Neural cell (in vitro differentiated cells): ENCODE data around the gene CPB1. TPM values are rescaled to one million over a fixed set of nuclear protein-coding genes. Genes with fewer than 3 reads are reported as not detected.

Source experiments
- H2AFZ ChIP-seq: fragments of 200-600, 300-800 bp; sonication (generic), shearing (Covaris generic); 2 replicates; pipeline ENCODE4 v1.6.0; 2014; ENCODE audit warnings: low read depth, mild to moderate bottlenecking, antibody characterized with exemption, low read length, moderate library complexity
- H3F3A ChIP-seq: fragments of 200-600 bp; shearing (Covaris generic); 2 replicates; pipeline ENCODE4 v1.6.1; 2016; ENCODE audit warnings: mild to moderate bottlenecking, moderate library complexity, mixed read lengths, antibody characterized with exemption, low read length; ENCODE audit not compliant: insufficient read depth, poor library complexity, severe bottlenecking
- H3K27ac ChIP-seq: fragments of 200-600, 300-800 bp; sonication (generic), shearing (Covaris generic); 2 replicates; pipeline ENCODE4 v1.5.1; 2014; ENCODE audit warnings: mild to moderate bottlenecking, low read length, moderate library complexity
- H3K27me3 ChIP-seq: fragments of 300-800, 200-600 bp; sonication (generic), shearing (Covaris generic); 2 replicates; pipeline ENCODE4 v1.6.0; 2014; ENCODE audit warnings: mild to moderate bottlenecking, low read depth, low read length, moderate library complexity; ENCODE audit not compliant: insufficient read depth
- H3K36me3 ChIP-seq: fragments of 300-800, 200-600 bp; sonication (generic), shearing (Covaris generic); 2 replicates; pipeline ENCODE4 v1.5.1; 2014; ENCODE audit warnings: mild to moderate bottlenecking, antibody characterized with exemption, low read length, moderate library complexity; ENCODE audit not compliant: insufficient read depth
- H3K4me2 ChIP-seq: fragments of 300-800, 200-600 bp; sonication (generic), shearing (Covaris generic); 2 replicates; pipeline ENCODE4 v1.6.0; 2014; ENCODE audit warnings: mild to moderate bottlenecking, low read length
- H3K4me3 ChIP-seq: fragments of 300-800, 200-600 bp; sonication (generic), shearing (Covaris generic); 2 replicates; pipeline ENCODE4 v1.5.1; 2014; ENCODE audit warnings: mild to moderate bottlenecking, low read length, moderate library complexity
- H3K79me2 ChIP-seq: fragments of 200-600 bp; shearing (Covaris generic); replicated peaks from 2 replicates; pipeline ENCODE4 v1.6.0; 2014; ENCODE audit warnings: mild to moderate bottlenecking, low read length, moderate library complexity; ENCODE audit not compliant: insufficient read depth
- H3K9ac ChIP-seq: fragments of 300-800, 200-600 bp; sonication (generic), shearing (Covaris generic); 2 replicates; pipeline ENCODE4 v1.6.1; 2016; ENCODE audit warnings: mild to moderate bottlenecking, low read length, mixed read lengths
- H3K9me2 ChIP-seq: fragments of 200-600 bp; shearing (Covaris generic); 2 replicates; pipeline ENCODE4 v1.6.1; 2016; ENCODE audit warnings: mild to moderate bottlenecking, low read length, mixed read lengths; ENCODE audit not compliant: insufficient read depth
- H3K9me3 ChIP-seq: fragments of 200-600, 300-800 bp; sonication (generic), shearing (Covaris generic); 2 replicates; pipeline ENCODE4 v1.6.1; 2016; ENCODE audit warnings: mild to moderate bottlenecking, mixed run types, low read length, moderate library complexity, mixed read lengths
- H4K20me1 ChIP-seq: fragments of 200-600 bp; shearing (Covaris generic); 2 replicates; pipeline ENCODE4 v1.6.1; 2016; ENCODE audit warnings: mild to moderate bottlenecking, mixed run types; ENCODE audit not compliant: insufficient read depth
- CTCF ChIP-seq: fragments of 450-650 bp; IDR thresholded peaks from 2 replicates; pipeline ENCODE4 v1.5.1; 2014; ENCODE audit warnings: antibody characterized with exemption, mild to moderate bottlenecking, moderate library complexity; ENCODE audit not compliant: poor library complexity, severe bottlenecking
- EP300 ChIP-seq: fragments of 450-650 bp; conservative IDR thresholded peaks from 2 replicates; pipeline ENCODE4 v1.6.1; 2014; ENCODE audit warnings: antibody characterized with exemption, mild to moderate bottlenecking, moderate library complexity; ENCODE audit not compliant: poor library complexity, severe bottlenecking
- EZH2 ChIP-seq: fragments of 200-600, 300-800 bp; shearing (Covaris generic), sonication (generic); IDR thresholded peaks from 2 replicates; pipeline ENCODE4 v1.6.1; 2014; ENCODE audit warnings: antibody characterized with exemption, low read length, borderline replicate concordance, mild to moderate bottlenecking; ENCODE audit not compliant: insufficient read depth, poor library complexity, severe bottlenecking
- MXI1 ChIP-seq: fragments of 450-650 bp; conservative IDR thresholded peaks from 2 replicates; pipeline ENCODE4 v1.6.1; 2014; ENCODE audit warnings: antibody characterized with exemption, mild to moderate bottlenecking; ENCODE audit not compliant: poor library complexity, severe bottlenecking
- REST ChIP-seq: IDR thresholded peaks from 2 replicates; pipeline ENCODE4 v1.6.1; 2012; ENCODE audit warnings: borderline replicate concordance
- TAF1 ChIP-seq: IDR thresholded peaks from 2 replicates; pipeline ENCODE4 v1.6.1; 2012; ENCODE audit warnings: low read depth
- polyA plus RNA-seq: library from polyadenylated mRNA; depleted of rRNA; stranded (reverse); fragments of >200 nt; gene quantifications from 2 replicates; pipeline ENCODE4 v1.2.3, GENCODE V29; 2014

Gene CPB1
- polyA plus RNA-seq, 1 donor from 2014 or later: 0.19 TPM

- H2AFZ ChIP-seq: no peak overlapping the region
- H3K9ac ChIP-seq: no peak overlapping the region
- no peak overlapping the region for H3K4me2 ChIP-seq
- H3K79me2 ChIP-seq: no peaks in the 10 kb centered on the region
- TF ChIP-seq REST (no peak), CTCF (no peak), EP300 (no peak), MXI1 (no peak), TAF1 (no peak)
- H3K9me3 ChIP-seq: no peaks in the 10 kb centered on the region
- H3K27ac ChIP-seq: no peak overlapping the region
- no peaks in the 10 kb centered on the region for H3K36me3 ChIP-seq
- no peaks in the 10 kb centered on the region for H3F3A ChIP-seq
- no peaks in the 10 kb centered on the region for H3K9me2 ChIP-seq
- no peaks in the 10 kb centered on the region for H4K20me1 ChIP-seq
- H3K27me3 ChIP-seq: no peaks in the 10 kb centered on the region
- no peak overlapping the region for H3K4me3 ChIP-seq
These were observed 46.4 kb downstream of the CPB1 start for GRCh38 chr3:148873977-148874376.

GRCh38 chr3:148878095-148878494, 50.5 kb downstream of the CPB1 start:
- H2AFZ ChIP-seq: no peak overlapping the region
- H3K9me2 ChIP-seq: no peaks in the 10 kb centered on the region
- TF ChIP-seq REST: no peak
- no peak for TF ChIP-seq EZH2
- no peak for TF ChIP-seq MXI1
- H3K4me3 ChIP-seq: no peak overlapping the region
- no peaks in the 10 kb centered on the region for H3K9me3 ChIP-seq
- H3K4me2 ChIP-seq: no peak overlapping the region
- no peak overlapping the region for H3K9ac ChIP-seq
- H3K79me2 ChIP-seq: no peaks in the 10 kb centered on the region
- H3K36me3 ChIP-seq: no peaks in the 10 kb centered on the region
- no peak overlapping the region for H3K27ac ChIP-seq
- no peaks in the 10 kb centered on the region for H3F3A ChIP-seq
- H4K20me1 ChIP-seq: no peaks in the 10 kb centered on the region
- no peaks in the 10 kb centered on the region for H3K27me3 ChIP-seq
